Keratinocyte (primary cell): ENCODE data around the gene MLNR. TPM values are rescaled to one million over a fixed set of nuclear protein-coding genes. Genes with fewer than 3 reads are reported as not detected.

Experiments
- DNase-seq: peaks from one replicate; pipeline ENCODE4 v3.0.0-alpha.2; 2011; ENCODE audit warnings: low read depth, missing footprints, low spot score
- FAIRE-seq: peaks from 2 replicates; lab custom pipeline; 2011; peaks lifted over from hg19 to GRCh38; lab: Jason Lieb, UNC
- H2AFZ ChIP-seq: 2 replicates; pipeline ENCODE4 v1.6.0; 2012; ENCODE audit warnings: low read length, control low read depth, inconsistent platforms; ENCODE audit not compliant: control insufficient read depth
- H3K27ac ChIP-seq: 2 replicates; pipeline ENCODE4 v1.5.1; 2011; ENCODE audit warnings: low read length; ENCODE audit not compliant: control insufficient read depth, insufficient read depth
- H3K27me3 ChIP-seq: 3 replicates; pipeline ENCODE4 v1.6.0; 2011; ENCODE audit warnings: low read length; ENCODE audit not compliant: control insufficient read depth, insufficient read depth; ENCODE audit errors: extremely low read depth
- H3K36me3 ChIP-seq, 2 experiments: 2 replicates in 1 of 2; 3 replicates in 1 of 2; pipeline ENCODE4 v1.5.1; 2011; ENCODE audit warnings: low read length in 2 of 2, mild to moderate bottlenecking in 1 of 2; ENCODE audit not compliant: control insufficient read depth in 2 of 2, insufficient read depth in 2 of 2; ENCODE audit errors: extremely low read depth in 1 of 2
- H3K4me1 ChIP-seq: 3 replicates; pipeline ENCODE4 v1.5.1; 2011; ENCODE audit warnings: low read length; ENCODE audit not compliant: control insufficient read depth, insufficient read depth; ENCODE audit errors: extremely low read depth
- H3K4me2 ChIP-seq: 3 replicates; pipeline ENCODE4 v1.6.0; 2011; ENCODE audit warnings: low read depth, low read length; ENCODE audit not compliant: control insufficient read depth, insufficient read depth; ENCODE audit errors: extremely low read depth
- H3K4me3 ChIP-seq, 3 experiments: fragments of 200-600 bp in 1 of 3; sonication (generic) in 1 of 3; 2 replicates in 2 of 3; 3 replicates in 1 of 3; pipeline ENCODE4 v1.5.1; 2011 to 2016; ENCODE audit warnings: low read length in 3 of 3, mild to moderate bottlenecking in 3 of 3, control low read depth in 2 of 3, inconsistent platforms in 1 of 3, low read depth in 1 of 3, mixed read lengths in 1 of 3, mixed run types in 1 of 3, moderate library complexity in 1 of 3; ENCODE audit not compliant: control insufficient read depth in 2 of 3, insufficient read depth in 2 of 3; ENCODE audit errors: extremely low read depth in 1 of 3
- H3K79me2 ChIP-seq: 2 replicates; pipeline ENCODE4 v1.6.0; 2012; ENCODE audit warnings: low read length; ENCODE audit not compliant: control insufficient read depth, insufficient read depth
- H3K9ac ChIP-seq: 3 replicates; pipeline ENCODE4 v1.6.0; 2011; ENCODE audit warnings: low read length; ENCODE audit not compliant: control insufficient read depth, insufficient read depth; ENCODE audit errors: extremely low read depth
- H3K9me1 ChIP-seq: 3 replicates; pipeline ENCODE4 v1.6.0; 2011; ENCODE audit warnings: low read length; ENCODE audit not compliant: control insufficient read depth, insufficient read depth; ENCODE audit errors: extremely low read depth
- H3K9me3 ChIP-seq: 2 replicates; pipeline ENCODE4 v1.5.1; 2012; ENCODE audit warnings: low read depth, low read length; ENCODE audit not compliant: control insufficient read depth
- H4K20me1 ChIP-seq: 3 replicates; pipeline ENCODE4 v1.6.0; 2011; ENCODE audit warnings: low read length; ENCODE audit not compliant: control insufficient read depth, insufficient read depth; ENCODE audit errors: extremely low read depth
- EZH2 ChIP-seq: IDR thresholded peaks from one replicate; pipeline ENCODE4 v1.6.1; 2012; ENCODE audit warnings: inconsistent platforms, mild to moderate bottlenecking, low read length, moderate library complexity
- dilution Hi-C: fragments of 300-500 bp; cut with MboI; formaldehyde crosslinking; loops from one replicate; pipeline ENCODE4 v1.7.0; 2020; ENCODE audit warnings: low sequenced_read_pairs; ENCODE audit not compliant: extremely low pct_ligation_motif_present
- polyA plus RNA-seq, 5 experiments: library from polyadenylated mRNA; depleted of rRNA in 3 of 5; stranded (reverse) in 3 of 5; stranded (forward) in 1 of 5; unstranded in 1 of 5; fragments of >200 nt; gene quantifications; 1 replicate in 1 of 5; 2 replicates in 3 of 5; 3 replicates in 1 of 5; pipeline versions ENCODE4 v1.2.1 to v1.2.3, GENCODE V29; 2011 to 2012; ENCODE audit warnings: missing spikeins in 2 of 5, low read depth in 1 of 5, low replicate concordance in 1 of 5
- TF ChIP-seq, protein P1 (sequence below), 3 experiments: IDR thresholded peaks in 1 of 3; conservative IDR thresholded peaks in 1 of 3; optimal IDR thresholded peaks in 1 of 3; 2 replicates in 2 of 3; 3 replicates in 1 of 3; pipeline versions ENCODE3 to v1.5.1; 2011; ENCODE audit warnings: low read length in 3 of 3, mild to moderate bottlenecking in 3 of 3, moderate library complexity in 2 of 3, control low read depth in 1 of 3, inconsistent platforms in 1 of 3; ENCODE audit not compliant: insufficient read depth in 2 of 3; ENCODE audit errors: extremely low read depth in 1 of 3

The MLNR gene
- polyA plus RNA-seq, 1 donor (not counting 4 experiments of a cell fraction or from before 2014, with no cell fraction given): not detected

DNA sequence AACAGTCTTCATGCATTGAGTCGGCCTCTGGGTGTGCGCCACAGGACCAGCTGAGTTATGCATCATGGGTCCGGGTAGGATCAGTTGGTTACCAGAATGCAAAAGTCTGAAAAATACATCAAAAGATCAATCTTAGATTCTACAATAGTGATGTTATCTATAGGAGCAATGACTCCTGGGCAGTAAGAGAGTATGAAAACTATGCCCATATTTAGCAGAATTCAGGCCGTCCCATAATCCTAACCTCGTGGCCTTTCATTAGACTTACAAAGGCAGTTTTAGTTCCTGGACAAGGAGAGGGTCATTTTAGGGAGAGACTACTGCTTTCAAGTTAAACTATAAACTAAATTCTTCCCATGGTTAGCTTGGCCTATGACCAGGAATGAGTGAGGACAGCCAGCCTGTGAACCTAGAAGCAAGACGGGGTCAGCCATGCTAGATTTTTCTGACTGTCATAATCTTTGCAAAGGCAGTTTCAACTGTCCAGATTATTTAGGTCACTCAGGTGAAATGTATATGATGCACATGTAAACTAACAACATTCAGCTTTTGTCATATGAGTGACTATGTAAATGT lies 15.8 kb downstream of the MLNR start:
- no peak for TF ChIP-seq EZH2
- TF ChIP-seq, protein P1, sequence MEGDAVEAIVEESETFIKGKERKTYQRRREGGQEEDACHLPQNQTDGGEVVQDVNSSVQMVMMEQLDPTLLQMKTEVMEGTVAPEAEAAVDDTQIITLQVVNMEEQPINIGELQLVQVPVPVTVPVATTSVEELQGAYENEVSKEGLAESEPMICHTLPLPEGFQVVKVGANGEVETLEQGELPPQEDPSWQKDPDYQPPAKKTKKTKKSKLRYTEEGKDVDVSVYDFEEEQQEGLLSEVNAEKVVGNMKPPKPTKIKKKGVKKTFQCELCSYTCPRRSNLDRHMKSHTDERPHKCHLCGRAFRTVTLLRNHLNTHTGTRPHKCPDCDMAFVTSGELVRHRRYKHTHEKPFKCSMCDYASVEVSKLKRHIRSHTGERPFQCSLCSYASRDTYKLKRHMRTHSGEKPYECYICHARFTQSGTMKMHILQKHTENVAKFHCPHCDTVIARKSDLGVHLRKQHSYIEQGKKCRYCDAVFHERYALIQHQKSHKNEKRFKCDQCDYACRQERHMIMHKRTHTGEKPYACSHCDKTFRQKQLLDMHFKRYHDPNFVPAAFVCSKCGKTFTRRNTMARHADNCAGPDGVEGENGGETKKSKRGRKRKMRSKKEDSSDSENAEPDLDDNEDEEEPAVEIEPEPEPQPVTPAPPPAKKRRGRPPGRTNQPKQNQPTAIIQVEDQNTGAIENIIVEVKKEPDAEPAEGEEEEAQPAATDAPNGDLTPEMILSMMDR (optimal IDR thresholded peaks at IDR 0.05 in 1 of 3, IDR thresholded peaks at IDR 0.05 in 1 of 3, conservative IDR thresholded peaks at IDR 0.05 in 1 of 3; ENCODE audit: extremely low read depth in 1 of 3, insufficient read depth in 2 of 3, low read length in 3 of 3): no peak
- Histone ChIP-seq H3K27ac (no peak overlapping the region), H3K27me3 (peaks cover 5% of the 10 kb centered on the region), H2AFZ (no peak overlapping the region), H3K4me3 (no peak overlapping the region), H3K9me3 (no peaks in the 10 kb centered on the region), H3K79me2 (no peaks in the 10 kb centered on the region), H3K4me1 (no peaks in the 10 kb centered on the region), H3K4me2 (no peak overlapping the region), H3K36me3 (no peaks in the 10 kb centered on the region), H4K20me1 (no peaks in the 10 kb centered on the region), H3K9ac (no peak overlapping the region), H3K9me1 (no peaks in the 10 kb centered on the region)
- no peak for DNase-seq
- no peak for FAIRE-seq
- dilution Hi-C loops: no loop called here

- Histone ChIP-seq H3K27ac (no peak overlapping the region), H3K9ac (no peak overlapping the region), H3K9me1 (no peaks in the 10 kb centered on the region), H3K4me1 (no peaks in the 10 kb centered on the region), H3K4me2 (no peak overlapping the region), H3K27me3 (peaks cover 5% of the 10 kb centered on the region), H4K20me1 (no peaks in the 10 kb centered on the region), H3K79me2 (no peaks in the 10 kb centered on the region), H3K36me3 (no peaks in the 10 kb centered on the region), H3K4me3 (no peak overlapping the region), H2AFZ (no peak overlapping the region), H3K9me3 (no peaks in the 10 kb centered on the region)
- DNase-seq: no peak
- FAIRE-seq: no peak
- TF ChIP-seq, protein P1 (optimal IDR thresholded peaks at IDR 0.05 in 1 of 3, IDR thresholded peaks at IDR 0.05 in 1 of 3, conservative IDR thresholded peaks at IDR 0.05 in 1 of 3; ENCODE audit: extremely low read depth in 1 of 3, insufficient read depth in 2 of 3, low read length in 3 of 3): no peak
- TF ChIP-seq EZH2: no peak
- dilution Hi-C loops: no loop called here
Observed at GRCh38 chr13:49238621-49239020, 18.5 kb downstream of the MLNR start.
